Medulla oblongata (tissue), 1 donor: Measurements from ENCODE around the gene REP15.
"Not testable (repeated sequence)": the region's sequence is repeated elsewhere in the genome, so short reads cannot be mapped to it uniquely, and the experiment has no call there.

Source experiments
- DNase-seq: peaks from one replicate; pipeline ENCODE4 v3.0.0-alpha.2; 2015; ENCODE audit errors: extremely low spot score

REP15 gene, protein sequence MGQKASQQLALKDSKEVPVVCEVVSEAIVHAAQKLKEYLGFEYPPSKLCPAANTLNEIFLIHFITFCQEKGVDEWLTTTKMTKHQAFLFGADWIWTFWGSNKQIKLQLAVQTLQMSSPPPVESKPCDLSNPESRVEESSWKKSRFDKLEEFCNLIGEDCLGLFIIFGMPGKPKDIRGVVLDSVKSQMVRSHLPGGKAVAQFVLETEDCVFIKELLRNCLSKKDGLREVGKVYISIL

DNA sequence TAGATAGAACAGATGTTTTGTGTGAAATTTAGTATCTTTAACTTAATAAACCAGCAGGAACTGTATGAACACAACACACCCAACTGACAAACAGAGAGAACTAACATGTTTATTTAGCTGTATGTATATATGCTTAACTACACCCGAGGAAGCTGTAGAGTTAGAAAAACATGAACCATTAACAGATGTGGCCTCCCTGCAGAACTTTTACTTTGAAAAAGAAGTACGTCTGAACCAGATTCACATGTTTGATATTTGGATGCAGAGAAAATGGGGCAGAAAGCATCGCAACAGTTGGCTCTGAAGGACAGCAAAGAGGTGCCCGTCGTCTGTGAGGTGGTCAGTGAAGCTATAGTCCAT, at the start of gene REP15:
REP15 (plus strand) TSS at position 155 of the 360 bp plus-strand sequence; CDS start at position 271, 116 bp downstream.
- no peak for DNase-seq

DNA sequence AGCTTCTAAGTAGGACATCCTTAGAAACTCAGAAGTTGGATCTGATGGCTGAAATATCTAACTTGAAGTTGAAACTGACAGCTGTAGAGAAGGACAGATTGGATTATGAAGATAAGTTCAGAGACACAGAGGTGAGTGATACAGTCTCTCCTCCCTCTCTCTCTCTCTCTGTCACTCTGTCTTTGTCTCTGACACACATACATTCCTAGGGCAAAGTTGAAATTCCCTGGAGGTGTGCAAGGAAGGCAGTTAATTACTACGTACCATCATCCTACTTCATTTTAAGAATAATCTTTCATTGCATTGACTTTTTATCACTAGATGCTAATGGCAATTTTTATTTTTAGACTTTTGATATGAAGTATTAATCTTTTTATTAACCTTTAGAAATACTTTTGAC, 46.2 kb upstream of the REP15 start:
- DNase-seq, result no peak

DNA sequence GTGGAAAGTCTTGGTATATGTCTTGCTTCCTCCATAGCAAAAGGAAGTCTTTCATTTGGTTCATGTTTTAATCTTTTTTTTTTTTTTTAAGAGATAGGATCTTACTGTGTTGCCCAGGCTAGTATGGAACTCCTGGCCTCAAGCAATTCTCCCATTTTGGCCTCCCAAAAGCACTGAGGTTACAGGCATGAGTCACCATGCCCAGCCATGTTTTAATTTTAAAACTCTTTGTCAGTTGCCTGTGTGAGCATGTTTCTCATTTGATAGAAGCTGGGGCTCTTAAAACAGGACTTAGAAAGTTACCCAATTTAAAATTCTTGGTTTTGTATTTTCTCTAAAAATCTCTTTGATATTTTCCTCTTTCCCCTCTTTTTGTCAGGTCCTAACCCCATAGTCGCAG, 45.0 kb upstream of the REP15 start:
- DNase-seq, result no peak

DNA sequence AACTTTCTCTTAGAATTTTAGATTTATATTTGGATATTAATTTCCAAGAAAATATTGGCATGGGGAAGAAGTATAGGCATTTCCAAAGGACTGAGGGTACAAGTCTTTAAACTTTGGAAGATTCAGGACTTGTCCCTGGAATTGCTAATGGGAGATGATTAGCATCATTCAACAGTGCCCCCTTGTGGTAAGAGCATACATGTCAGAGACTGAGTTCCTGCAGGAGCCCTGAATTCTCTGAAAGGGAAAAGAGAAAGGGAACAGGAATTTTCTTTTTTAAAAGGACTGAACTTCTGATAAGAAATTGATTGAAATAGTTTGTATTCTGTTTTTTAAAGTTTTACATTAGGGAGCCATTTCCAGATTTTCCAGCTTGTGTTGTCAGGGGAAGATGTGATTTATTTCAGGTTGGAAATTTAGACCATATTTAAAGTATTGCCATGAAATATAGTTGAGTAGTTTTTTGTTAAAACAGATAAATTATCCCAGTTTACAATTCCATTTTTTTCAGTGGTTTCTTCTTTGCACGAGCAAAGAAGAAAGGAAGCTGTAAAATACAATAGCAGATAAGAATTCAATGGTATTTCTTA, 44.0 kb upstream of the REP15 start:
- DNase-seq, result peak; percentile 94

DNA sequence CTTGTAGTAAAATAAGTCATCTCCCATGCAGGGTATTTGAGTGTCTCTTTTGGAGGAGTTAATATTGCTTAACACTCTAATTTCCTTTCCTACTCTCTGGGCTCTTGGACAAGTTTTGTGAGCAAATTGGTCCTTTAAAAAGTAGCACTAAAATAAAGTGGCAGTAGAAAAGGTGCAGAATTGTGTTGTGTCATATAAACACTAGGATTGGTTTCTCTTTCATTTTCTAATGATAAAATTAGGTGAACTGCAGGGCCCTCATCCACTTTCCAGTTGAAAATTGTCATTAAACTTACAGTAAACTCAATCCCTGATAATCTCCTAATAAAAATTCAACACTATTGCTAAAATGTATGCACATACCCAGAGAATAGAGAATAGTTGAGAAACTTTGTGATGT, 42.6 kb upstream of the REP15 start:
- DNase-seq, result no peak

DNA sequence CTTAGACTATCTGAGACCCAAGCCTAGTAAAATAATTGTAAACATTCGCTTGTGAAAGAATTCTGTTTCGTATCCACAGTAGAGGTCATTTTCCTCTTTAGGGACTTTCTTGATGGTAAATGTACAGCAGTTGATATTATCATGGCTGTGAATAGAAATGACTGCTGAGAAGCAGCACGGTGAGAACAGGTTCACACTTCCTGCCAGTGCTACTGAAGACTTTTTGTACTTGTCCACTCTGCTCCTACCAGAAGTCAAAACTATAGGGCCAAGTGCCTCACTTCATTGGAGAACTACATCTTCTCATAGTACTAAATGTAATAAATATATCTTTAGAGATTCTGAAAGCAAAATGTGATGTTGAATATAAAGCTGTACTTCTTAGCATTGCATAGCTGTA, 40.8 kb upstream of the REP15 start:
- DNase-seq, result not testable (repeated sequence)

DNA sequence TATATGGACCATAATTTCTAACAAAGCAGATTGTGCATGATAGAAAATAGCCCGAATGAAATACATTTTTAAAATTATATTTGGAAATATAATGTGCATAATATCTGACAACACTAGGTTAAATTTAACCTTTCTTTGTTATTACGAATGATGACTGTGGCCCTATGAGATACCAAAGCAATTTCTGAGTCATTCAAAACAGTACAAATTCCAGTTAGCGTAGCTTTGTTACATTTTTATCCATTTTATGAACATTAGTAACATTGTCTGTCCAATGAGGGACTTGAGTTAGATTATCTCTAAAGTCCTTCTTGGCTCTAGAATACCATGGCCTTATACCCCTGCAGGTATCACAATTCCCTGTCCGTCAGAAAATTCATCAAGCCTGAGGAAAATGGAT, 39.0 kb upstream of the REP15 start:
- no peak for DNase-seq

DNA sequence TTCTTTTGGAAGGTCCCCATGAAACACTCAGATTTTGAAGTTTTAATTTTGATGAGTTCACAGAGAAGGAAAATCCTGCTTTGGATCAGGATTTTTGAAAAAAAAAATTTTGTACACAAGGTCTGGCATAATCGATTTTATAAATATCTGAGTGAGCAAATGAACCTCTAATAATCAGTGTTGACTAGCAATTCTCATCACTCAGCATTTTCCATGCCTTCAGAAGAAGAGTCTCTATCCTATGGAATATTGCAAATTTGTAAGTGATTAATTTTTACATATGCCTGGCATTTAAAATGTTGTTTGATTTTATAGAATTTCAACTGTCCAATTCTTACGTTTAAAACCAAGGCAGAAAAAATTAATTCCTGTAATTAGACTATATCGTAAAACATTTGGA, 30.5 kb upstream of the REP15 start:
- DNase-seq, result no peak

DNA sequence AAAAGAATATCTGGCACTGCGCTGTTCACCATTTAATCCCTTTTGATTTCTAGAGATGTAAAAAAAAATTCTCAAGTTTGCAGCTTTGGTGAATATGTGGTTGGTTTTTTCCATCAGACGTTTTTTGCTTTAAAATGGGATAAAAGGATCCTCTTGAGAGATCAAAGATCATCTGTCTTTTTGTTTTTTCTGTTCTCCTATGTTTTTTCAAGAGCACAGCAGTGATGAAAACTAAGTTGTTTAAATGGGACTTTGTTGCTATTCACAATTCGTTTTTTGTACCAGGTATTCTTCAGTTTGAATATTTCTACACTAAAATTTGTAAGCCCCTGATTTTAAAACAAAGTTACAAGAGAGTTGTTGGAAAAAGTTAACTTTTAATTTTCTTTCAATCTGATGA, 29.7 kb upstream of the REP15 start:
- DNase-seq, result no peak

DNA sequence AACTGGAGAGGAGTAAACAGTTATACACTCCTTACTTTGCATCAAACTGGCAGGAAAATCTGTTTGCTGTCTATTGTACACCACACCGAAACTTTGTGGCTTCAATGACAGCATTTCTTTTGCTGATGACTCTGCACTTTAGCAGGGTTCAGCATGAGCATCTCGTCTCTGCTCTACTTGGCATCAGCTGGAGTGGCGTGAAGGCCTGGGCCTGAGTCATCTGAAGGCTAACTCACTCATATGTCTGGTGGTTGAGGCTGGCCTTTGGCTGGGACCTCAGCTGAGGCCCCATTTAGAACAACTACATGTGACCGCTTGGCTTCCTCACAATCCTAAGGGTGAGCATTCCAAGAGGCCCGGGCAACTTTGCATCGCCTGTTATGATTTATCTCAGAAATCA, 28.7 kb upstream of the REP15 start:
- no peak for DNase-seq

DNA sequence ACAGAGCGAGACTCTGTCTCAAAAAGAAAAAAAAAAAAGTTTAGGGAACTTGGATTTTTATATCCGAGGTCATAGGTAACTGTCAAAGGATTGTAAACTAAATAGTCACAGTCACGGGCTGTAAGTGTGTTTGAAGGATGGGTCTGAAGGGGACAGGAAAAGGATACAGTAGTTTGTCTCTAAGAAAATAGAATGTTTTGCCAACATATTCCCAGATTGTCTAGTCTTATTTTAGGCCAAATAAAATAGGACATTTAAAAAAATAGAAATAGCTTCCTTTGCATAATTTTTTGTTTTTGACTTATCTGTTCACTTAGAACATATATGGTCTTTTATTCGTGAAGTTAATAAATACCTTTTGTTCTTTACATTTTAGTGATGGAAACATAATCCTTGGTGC, 24.2 kb upstream of the REP15 start:
- no peak for DNase-seq

DNA sequence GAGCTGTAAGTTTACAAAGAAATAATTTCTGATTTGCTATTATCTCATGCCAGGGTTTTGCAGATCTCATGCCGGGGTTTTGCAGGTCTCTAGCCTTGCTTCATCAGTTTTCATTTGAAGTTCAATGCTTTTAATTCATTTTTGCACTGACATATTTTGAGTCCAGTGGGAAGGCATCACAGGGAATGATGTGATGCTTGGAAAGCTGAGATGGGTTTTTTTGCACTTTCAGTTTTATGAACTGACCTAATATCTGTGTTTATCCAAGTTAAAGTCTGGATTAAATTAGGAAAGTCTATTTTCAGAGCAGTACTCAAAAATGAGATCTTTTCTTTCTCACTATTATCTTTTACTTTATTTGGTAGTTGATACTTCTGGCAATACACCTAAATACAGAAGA, 23.6 kb upstream of the REP15 start:
- no peak for DNase-seq

DNA sequence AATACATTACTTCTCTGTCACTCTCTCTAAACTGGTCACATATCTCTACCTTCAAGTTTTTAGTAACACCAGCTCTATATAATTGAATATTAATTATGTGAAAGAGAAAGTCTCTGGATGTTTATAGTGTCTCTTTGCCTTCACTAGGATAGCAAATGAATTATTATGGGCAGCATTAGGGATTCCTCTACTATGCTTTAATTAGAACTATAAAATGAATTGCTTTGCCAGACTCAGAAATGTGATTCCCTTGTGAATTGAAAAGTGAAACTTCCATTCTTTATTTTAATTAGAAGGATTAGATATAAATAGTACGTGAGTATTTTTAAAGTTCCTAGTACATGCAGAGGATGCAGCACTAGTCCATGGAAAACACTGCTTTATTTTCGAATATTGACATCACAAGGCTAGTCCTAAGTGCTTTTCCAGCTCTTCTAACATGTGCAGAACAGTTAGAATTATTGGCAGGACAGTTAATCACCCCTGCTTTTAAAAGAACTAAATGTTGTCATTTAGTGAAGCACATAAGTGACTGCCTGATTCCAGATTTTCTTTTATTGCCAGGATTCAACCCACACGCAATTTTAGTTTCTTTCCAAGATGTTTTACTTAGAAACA, 23.0 kb upstream of the REP15 start:
- no peak for DNase-seq

DNA sequence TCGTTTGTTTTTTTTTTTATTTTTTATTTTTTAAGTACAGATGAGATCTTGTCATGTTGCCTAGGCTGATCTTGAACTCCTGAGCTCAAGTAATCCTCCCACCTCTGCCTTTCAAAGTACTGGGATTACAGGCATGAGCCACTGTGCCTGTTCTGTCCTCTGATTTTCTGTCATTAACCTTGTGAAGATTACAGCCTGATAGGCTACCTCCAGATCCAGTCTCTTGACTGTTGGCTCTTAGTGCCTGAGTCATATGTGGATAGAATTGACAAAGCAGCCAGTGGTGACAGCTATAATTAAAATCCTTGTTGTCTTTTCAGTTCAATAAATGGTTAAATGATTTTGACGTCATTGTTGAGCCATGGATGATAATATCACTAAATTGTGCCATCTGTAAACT, 21.3 kb upstream of the REP15 start:
- DNase-seq, result no peak

DNA sequence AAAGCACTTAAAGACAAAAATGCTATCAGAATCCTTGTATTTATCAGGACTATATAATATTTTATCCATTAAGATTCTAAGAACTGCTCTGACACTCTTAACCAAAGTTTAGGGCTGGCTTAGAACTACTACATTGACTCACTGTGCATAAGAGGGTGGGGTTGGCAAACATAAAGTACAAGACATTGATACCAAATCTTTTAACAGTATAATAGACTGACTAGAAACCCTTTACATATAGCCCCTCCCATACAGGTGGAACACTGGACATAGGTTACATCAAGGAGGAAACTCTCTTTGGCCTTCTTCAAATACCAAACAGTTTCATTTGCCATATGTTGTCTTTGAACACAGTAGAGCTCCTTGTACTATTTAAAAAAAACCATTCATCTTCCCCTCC, 15.6 kb upstream of the REP15 start:
- DNase-seq, result no peak

DNA sequence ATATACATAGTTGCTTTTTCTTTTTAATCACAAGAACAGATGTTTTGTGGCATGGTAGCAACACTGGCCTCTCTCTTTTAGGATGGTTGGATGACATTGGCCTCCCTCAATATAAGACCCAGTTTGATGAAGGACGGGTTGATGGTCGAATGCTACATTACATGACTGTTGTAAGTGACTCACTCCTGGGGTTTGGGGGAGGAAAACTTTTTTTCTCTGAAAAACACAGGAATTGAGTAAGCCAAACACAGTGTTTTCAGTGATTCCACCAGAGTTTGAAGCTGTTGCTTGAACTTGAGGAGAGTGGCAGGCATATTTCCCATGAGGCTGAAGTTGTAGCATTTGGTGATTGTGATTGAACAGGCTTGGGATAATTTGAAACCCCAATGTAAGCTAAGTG, 13.7 kb upstream of the REP15 start:
- DNase-seq, result no peak

DNA sequence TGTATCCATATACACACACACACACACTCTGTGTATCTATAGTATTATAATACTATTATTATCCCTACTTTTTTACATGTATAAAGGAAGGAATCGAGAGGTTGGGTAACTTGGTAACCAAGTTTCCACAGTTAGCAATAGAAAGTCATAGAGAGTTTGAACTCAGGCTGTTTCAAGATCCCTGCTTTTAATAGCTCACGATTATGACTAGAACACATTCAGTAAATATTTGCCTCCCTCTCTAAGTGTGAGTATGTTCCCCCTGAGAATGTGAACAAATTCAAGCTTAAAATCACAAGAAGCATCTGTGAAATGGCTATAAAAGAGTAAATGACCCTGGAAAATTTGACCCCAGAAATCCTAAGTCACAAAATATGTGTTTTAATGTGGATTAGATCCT, 11.0 kb upstream of the REP15 start:
- no peak for DNase-seq

DNA sequence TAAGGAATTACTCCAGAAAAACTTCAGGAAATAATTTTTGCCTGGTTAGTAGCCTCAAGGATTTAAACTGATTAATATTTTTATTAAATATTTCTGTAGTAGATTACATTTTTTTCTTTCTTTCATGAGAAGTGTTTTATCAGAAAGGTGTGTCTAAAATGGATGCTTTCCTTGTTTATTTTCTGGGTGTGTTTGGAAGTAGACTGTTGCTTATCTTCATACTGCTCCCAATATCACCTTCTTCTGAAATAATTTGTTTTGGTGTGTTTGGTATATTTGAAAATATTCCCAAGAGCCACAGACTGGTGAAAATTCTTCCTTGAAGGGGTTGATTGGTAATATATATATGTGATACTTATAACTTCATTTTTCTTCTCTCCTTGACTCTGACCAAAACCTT, 10.1 kb upstream of the REP15 start:
- DNase-seq, result no peak

DNA sequence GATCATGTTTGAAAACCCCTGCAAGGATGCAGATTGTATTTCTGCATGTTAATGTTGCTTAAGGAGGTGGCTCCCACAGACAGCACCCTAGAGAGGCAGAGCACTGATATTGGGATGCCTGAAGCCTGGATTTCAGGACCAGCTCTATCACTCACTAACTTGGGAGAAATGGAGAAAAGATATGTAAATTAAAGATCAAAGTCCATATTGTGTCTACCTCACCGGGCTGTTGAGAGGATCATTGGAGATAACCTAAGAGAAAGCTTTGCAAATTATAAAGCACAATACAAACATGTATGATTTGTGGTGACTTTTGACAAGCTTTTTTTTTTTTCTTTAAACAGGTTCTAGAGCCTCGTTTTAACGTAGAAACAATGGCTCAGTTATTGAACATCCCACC, 7.6 kb upstream of the REP15 start:
- DNase-seq, result no peak

DNA sequence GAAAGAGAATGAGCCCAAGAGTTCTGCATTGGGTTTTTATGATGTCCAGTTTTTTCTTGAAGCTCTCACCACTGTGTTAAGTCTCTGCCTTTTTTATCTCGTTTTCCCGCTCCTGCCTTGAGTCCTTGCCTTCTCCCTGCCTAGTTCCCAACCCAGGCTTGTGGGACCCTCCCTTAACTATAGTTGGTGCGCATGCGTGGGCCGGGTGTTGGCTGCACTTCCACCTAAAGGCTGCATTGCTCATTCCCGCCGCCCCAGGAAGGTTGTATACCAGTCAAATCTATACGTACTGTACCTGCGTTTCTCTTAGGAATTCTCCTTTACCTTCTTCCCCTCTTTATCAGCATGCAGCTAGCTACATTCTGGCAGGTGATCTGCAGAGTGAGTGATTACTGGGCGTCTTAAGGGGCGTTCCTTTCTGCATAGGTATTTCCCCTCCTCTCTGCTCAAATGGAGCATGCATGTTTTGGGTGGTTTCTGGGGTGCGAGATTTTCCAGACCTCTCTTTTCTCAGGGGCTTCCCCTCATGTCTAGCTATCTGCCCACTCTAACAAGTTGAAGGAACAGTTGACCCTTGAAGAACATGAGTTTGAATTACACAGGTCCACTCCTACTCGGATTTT, 6.6 kb upstream of the REP15 start:
- no peak for DNase-seq

DNA sequence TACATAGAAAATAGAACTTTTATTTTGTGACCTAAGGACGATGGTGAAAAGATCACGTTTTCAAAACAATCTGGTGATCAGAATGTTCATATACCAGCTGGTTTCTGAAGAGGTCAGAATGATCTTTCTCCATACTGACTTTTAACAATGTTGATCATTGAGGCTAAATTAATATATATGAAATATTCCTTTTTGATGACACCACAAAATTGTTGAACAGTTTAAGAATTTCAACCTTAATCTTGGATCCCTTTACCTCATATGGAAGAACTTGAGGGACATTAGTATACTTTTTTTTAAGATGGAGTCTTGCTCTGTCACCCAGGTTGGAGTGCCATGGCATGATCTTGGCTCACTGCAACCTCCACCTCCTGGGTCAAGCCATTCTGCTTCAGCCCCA, 2.8 kb upstream of the REP15 start:
- no peak for DNase-seq

DNA sequence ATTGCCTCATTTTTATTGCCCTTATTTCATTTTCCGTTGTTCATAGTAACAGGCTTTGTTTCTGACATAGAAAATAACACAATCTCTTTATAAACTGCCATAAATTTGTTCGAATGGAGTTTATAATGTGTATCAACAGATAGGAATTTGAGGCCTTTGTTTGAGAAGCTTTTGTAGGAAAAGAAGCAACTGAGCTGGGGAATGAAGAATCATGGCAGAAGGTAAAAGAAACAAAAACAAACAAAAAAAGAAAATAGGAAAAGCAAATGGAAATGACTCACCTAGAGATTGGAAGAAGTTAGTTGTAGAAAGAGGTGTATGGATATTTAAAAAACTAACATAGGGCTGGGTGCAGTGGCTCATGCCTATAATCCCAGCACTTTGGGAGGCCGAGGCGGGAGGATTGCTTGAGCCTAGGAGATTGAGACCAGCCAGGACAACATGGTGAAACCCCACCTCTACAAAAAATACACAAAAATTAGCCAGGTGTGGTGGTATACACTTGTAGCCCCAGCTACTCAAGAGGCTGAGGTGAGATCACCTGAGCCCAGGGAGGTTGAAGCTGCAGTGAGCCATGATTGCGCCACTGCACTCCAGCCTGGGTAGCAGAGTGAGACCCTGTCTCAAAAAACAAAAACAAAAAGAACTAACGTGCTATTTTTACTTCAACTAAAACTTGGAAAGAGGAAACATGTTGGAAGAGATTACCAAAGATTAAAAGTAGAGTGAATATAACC, 523 bp upstream of the REP15 start:
- no peak for DNase-seq
